Central memory CD4-positive, alpha-beta T cell (primary cell): ENCODE data around the gene LPAR2.
"Not testable (repeated sequence)": the region's sequence is repeated elsewhere in the genome, so short reads cannot be mapped to it uniquely, and the experiment has no call there.

Experiments used
- DNase-seq: peaks from one replicate; pipeline ENCODE4 v3.0.0; 2022

LPAR2 gene

DNA sequence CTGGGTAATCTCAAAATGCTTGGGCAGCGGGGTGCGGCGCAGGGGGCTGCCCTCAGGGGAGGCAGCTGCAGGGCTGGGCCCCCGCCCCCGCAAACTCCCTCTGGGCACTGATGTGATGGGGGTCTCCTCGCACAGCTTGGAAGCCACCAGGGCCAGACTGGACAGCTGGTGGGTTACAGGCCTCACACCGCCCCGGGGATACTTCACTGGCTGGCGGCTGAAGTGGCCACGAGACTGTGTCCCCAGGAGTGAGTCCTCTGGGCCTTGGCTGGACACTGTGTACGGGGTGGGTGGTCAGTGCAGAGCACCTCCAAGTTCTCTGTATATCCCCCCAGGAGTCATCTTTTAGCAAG is 2.0 kb upstream of the LPAR2 start:
- no peak for DNase-seq

DNA sequence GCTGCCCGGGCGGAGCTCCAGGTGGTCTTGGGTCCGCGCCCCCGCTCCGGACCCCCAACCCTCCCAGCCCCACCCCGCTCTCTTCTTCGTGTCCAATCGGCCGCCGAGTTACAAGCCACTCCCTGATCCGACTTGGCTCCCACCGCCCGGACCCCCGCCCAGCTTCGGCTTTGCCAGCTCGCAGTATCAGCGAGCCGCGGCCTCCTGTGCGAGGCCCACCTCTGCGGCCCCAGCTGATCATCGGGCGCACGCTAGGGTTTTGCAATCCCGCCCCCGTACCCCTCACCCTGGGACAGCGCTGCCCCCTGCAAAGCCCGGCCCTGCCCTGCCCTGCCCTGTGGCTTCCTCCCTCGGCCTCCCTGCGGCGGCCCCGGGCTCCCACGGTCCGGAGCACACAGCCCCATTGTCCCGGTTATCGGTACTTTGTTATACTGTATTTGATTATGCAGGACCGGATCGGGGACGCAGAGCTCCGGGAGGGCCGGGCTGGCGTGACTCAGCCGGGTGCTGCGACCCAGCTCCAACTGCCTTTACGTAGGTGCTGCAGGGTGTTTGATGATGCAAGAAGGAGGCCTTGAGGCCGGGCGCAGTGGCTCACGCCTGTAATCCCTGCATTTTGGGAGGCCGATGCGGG is 598 bp upstream of the LPAR2 start:
- DNase-seq: no peak

DNA sequence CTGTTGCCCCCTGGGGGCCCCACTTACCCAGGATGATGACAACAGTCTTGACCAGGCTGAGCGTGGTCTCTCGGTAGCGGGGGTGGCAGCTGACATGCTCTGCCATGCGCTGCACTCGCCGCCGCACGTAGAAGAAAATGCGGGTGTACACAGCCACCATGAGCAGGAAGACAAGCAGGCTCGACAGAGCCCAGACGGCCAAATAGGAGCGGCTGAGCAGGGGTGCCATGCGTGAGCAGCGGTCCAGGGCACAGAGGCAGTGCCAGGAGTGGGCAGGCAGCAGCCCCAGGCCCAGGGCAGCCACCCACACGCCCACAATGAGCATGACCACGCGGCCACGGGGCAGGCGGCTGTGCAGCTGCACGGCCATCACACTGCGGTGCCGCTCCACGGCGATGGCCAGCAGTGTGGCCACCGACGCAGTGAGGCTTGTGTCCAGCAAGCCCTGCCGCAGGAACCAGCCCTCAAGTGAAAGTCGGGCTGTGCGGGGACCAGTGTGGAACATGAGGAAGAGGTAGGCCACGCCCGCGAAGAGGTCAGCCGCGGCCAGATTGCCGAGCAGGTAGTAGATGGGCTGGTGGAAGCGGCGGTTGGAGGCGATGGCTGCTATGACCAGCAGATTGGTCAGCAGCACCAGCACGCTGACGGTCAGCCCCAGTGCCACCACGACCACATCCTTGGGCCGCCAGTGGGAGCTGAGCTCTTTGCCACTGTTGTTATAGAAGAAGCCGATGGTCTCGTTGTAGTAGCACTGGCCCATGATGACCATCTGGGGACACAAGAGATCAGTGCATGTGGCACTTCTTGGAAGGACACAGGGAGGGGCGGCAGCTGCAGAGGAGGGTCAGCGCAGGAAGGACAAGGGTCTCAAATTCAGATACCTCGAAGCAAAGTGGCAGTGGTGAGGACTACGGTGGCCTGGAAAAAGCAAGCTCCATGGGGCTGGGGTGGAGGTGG is 1.2 kb downstream of the LPAR2 start:
- DNase-seq: no peak

DNA sequence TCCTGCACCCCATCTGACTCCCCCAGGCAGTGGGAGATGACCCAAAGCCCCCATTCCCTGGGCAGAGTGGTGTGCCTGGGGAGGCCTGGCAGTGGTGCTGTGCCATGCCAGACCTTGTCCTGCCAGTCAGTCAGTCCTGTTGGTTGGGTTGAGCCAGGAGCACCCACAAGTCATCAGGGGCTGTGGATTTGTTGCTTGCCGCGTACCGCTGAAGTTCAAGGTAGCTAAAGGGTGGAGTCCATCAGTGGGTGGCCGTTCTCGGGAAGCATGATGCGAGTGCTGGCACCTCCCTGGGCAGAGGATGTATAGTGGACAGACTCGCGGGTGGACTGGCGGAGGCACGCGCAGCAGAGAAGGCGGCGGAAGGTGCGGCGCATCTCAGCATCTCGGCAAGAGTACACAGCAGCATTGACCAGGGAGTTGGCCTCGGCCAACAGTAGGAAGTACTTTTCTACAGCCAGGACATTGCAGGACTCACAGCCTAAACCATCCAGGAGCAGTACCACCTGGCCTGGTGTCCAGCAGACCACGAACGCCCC is 3.9 kb downstream of the LPAR2 start:
- no peak for DNase-seq

DNA sequence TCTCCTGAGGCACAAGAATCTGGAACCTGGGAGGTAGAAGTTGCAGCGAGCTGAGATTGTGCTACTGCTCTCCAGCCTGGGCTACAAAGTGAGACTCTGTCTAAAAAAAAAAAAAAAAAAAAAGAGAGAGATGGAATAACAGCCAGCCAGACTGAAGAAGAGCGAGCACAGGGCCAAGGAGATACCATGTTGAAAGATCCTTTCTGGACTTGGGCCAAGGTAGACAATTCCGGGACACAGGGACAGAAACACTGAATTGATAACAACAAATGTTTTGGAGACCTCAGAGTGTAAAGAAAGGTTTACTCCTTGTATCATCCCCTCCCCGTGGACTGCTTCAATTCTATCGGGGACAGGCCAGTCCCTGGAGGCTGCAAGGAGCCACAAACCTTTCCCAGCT is 4.6 kb downstream of the LPAR2 start:
- no peak for DNase-seq

DNA sequence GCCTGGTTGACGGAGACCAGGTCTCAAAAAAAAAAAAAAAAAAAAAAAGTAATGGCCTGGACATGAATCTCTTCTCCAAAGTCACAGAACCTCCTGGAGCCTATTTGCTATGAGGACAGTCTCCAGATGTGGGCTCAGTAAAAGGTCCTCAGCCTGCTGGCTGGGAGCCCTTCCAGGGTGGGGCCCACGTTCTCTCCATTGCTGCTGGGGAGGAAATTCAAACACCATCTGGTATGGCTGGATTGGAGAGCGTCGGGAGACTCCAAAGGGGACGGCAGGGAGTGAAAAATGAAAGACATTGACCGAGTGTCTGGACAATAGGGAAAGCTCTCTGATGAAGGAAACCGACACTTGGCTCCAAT is 8.2 kb downstream of the LPAR2 start:
- DNase-seq: no peak

DNA sequence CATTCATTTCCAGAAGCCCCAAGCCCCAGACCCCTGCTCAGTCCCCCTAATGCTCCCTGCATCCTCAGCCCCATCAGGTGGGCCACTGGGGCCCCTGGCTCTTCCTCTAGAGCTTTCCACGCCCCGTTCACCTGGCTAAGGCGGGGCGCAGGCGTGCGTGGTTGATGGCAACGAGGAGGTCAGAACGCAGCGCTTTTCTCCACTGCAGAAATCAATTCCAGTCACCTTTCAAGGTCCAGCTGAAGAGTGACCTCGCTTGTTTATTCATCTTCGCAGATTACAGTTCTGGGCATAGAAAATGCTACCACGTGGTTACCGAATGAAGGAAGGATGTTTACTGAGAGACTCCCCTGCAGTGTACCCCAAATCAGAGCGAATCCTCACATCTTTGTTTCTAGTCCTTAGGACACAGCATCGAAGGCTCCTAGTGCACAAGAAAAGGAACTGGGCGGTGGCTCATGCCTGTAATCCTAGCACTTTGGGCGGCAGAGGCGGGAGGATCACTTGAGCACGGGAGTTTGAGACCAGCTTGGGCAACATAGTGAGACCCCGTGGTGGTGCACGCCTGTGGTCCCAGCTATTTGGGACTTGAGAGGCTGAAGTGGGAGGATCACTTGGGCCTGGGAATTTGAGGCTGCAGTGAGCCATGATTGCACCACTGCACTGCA is 8.7 kb downstream of the LPAR2 start:
- no peak for DNase-seq

DNA sequence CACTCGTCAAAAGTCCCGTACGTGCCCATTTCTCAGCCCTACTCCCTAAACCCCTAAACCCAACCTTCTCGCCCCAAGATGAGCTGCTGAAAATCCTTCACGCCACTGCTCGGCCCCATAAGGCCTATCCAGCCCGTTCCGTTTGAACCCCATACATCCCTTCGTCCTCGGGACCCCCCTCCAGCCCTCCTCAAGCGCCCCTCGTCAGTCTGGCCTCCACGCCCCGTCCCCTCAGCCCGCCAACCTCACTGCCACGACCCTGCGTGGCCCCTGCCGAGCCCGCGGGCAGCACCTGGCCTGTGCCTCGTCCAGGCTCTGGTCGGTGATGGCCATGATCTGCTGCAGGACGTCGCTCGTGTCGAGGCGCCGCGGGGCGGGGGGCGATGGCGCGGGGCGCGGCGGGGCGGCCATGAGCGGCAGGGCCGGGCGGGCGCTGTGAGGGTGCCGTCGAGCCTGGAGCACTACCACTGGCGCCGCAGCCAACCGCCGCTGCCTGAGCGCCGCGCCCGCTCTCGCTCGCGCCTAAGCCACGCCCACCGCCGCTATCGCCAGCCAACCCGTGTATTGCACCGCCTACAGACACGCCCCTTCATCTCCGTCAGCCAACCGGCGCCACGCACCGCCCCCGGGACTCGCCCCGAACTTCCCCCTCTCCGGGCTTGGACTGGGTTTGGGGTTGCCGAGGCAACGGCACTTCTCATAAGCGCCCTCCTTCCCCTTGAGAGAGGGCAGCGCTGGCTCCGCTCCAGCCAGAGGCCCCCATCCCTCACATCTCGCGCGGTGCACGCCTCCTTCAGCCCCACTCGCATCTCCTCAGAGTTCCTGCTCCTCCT is 9.6 kb downstream of the LPAR2 start, which contains the start of gene PBX4:
Gene PBX4, minus strand, starts transcription at position 469 of the 833 bp plus-strand sequence. Its CDS starts 58 bp downstream, at position 411.
- peak; percentile 99 for DNase-seq

DNA sequence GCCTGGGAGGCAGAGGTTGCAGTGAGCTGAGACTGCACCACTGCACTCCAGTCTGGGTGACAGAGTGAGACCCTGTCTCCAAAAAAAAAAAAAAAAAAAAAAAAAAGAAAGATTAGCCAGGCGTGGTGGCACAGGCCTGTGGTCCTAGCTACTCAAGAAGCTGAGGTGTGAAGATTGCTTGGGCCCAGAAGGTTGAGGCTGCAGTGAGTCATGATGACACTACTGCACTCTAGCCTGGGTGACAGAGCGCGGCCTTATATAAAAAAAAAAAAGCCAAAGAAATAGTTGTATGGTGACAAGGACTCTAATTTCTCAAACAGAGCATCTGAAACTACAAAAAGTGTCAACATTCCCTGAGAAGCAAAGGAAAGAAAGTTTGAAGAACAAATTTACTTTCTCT is 12.9 kb downstream of the LPAR2 start:
- no peak for DNase-seq

DNA sequence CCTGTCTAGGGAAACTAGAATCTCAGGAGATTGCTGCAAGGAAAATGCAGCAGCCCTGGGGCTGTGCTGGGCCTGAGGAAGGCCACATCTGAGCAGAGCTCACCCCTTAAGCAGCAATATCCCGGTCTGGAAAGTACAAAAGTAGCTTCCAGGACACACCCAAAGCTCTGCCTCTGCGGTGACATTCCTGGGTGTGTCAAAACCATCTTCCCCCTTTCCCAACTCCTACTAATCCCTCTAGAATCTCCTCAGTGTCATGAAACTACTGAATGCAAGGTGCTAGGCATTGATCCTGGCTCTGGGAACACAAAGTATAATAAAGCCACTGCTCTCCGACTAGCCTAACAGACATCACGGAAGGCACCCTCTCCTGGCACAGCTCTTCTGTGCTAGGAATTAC is 14.5 kb downstream of the LPAR2 start:
- DNase-seq: no peak

DNA sequence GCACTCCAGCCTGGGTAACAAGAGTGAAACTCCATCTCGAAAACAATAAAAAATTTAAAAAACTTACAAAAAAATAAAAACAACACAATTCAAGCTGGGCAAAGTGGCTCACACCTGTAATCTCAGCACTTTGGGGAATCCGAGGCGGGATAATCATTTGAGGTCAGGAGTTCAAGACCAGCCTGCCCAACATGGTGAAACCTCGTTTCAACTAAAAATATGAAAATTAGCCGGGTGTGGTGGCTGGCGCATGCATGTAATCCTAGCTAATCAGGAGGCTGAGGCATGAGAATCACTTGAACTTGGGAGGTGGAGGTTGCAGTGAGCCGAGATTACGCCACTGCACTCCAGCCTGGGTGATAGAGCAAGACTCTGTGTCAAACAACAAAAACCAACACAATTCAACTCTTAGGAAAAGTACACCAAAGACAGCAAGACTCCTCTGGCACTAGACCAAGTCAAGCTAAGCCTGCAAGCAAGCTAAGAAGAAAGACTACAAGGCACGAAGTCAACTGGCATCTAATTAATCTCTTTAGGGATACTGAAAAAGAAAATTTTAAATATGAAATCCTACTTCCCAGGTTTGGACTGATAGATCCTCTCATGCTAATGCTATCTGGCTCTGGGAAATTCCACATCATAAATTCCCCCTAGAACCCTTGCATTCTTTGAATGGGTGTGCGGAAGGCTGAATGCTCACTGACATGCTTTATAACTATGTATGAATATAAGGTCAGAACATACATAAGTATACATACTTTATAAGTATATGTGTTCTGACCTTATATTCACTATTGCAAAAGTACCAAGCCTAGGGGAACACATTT is 17.4 kb downstream of the LPAR2 start:
- DNase-seq: no peak

DNA sequence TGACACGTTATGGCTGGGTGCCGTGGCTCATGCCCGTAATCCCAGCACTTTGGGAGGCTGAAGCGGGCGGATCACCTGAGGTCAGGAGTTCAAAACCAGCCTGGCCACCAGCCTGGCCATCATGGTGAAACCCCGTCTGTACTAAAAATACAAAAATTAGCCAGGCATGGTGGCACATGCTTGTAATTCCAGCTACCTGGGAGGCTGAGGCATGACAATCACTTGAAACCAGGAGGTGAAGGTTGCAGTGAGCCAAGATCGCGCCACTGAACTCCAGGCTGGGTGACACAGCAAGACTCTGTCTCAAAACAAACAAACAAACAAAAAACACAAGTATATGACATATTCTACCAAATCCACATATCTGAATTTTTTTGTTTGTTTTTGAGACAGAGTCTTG is 21.3 kb downstream of the LPAR2 start:
- not testable (repeated sequence) for DNase-seq

DNA sequence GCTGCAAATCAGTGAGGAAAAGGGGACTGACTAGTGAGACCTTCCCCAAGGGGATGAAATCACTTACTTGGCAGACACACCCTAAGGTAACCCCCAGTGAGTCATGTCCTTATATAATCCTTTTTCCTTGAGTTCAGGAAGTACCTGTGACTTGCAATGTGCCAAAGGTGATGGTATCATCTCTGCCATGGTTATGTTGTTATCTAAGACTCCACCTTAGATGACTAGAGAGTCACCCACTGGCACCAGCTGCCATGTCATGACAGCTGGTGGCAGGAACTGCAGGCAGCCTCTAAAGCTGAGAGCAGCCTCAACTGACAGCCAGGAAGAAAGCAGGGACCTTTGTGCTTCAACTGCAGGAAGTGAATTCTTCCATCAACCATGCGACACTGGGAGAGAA is 22.0 kb downstream of the LPAR2 start:
- DNase-seq: peak; percentile 77

DNA sequence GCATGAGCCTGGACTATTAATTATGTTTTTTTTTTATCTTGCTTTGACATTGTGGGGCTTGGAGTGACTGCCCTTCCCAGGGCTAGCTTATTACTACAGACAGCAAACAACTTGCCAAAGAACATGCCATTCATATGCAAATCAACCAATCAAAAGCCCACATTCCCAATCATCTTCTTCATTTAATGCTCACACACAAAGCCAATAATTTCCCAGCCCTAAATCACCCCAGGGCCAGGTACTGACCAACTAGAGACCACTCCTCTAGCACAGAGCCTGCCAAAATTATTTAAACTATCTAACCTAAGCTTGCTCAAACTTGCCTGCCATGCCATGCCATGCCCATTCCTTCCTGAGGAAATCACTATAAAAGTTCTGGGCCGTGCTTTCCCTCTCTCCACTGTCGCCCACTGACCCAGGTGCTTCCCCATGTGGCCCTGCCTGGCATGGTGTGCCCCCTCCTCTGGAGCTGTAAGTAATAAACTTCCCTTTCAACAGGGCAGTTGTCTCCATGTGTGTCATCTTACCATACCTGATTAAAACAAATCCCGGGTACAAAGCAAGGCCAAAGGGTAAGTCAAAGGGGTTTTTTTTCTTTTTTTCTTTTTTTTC is 25.2 kb downstream of the LPAR2 start:
- DNase-seq: no peak

DNA sequence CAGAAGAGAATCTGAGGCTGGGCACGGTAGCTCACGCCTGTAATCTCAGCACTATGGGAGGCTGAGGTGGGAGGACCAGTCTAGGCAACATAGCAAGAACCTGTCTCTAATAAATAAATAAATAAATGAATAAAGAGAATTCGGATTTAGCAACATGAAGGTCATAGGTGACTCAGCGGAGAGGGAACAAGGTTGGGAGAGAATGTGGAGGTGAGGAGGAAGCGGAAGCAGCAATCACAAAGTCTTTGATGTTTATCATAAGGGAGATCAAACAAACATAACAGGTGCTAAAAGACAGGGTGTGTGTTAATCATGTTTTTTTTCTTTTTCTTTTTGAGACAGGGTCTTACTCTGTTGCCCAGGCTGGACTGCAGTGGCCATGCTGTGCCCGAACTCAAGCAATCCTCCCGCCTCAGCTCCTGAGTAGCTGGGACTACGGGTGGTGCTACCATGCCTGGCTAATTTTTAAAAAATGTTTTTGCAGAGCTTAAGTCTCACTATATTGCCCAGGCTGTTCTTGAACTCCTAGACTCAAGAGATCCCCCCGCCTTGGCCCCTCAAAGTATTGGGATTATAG is 25.8 kb downstream of the LPAR2 start:
- DNase-seq: peak; percentile 73

DNA sequence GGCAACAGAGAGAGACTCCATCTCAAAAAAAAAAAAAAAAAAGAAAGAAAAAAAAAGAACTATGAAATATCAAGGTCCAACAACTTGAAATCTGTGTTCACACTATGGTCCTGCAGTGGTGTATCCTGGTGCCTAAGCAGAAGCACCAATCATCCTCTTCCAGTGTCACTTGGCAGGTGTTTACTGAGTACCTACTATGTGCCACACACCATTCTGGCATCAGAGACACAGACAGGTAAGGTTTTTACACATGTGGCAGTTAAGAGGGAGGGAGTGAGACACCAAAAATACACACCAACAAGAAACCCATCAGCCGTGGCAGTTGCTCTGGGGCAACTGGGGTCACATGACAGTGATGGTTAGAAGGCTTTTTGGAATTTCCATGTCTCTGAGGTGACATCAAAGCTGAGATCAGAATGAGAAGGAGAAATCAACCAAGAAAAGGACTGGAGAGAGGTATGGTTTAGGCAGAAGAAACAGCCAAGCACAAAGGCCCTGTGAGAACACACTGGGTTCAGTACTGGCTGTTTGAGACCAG is 27.2 kb downstream of the LPAR2 start:
- DNase-seq: no peak

DNA sequence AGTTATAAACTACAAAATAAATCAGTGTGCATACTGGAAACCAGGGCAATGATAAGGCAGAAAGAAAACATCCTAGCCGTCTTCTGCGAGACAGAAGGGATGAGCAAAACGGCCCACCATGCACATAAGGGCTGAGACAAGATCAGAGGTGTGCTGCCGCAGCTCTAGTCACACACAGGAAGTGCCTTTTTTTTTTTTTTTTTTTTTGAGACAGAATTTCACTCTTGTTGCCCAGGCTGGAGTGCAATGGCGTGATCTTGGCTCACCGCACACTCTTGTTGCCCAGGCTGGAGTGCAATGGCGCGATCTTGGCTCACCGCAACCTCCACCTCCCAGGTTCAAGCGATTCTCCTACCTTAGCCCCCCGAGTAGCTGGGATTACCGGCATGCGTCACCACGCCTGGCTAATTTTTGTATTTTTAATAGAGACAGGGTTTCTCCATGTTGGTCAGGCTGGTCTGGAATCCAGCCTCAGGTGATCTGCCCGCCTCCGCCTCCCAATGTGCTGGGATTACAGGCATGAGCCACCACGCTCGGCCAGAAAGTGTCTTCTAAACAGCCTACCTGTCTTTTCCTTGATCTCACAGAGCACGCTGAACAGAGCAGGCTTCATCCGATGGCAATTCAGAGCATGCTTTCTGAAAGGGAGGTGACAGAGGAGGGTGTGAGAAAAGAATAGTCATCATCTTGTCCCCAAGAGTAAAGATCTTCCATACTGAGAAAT is 29.1 kb downstream of the LPAR2 start:
- DNase-seq: peak; percentile 79

DNA sequence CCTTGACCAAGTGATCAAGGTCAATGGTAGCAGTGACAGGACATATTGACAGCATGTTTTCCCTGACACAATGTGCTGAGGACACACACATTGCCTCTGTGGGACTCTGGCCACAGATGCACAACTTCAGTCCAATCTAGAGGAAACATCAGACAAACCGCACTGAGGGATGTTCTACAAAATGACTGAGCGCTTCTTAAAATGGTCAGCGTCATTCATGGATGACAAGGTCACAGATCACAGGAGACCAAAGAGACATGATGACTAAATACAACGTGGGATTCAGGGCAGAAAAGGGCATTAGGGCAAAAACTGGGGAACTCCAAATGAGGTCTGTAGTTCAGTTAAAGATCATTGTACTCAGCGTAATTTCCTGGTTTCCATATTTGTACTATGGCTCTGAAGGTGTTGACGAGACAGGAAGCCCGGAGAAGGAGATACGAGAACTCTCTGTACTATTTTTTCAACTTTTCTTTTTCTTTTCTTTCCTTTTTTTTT is 30.2 kb downstream of the LPAR2 start:
- DNase-seq: peak; percentile 93

DNA sequence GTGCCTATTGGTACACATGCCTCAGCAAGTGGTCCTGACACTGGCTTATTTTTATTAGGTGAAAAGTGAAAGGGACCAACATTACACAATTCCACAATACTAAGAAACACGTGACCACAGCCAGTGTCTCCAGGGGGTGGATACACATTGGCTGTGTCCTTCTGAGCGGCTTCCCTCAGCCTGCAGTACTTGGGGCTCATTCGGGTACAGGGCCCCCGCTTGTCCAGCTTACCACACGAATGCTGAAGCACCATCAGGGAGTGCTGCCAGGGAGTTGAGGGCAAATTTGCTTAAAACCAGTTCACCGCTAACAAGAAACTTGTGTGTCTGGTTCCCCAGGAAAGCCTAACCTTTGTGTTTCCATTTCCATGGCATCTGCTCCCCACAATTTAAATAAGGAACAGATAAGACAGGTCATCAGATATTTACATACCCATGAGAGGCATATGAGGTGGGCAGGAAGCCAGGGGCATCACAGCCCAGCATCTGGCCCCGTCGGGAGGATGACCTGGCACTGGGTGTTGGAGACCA is 32.8 kb downstream of the LPAR2 start:
- DNase-seq: no peak
